BE2C (cell line): ENCODE results near the gene SPATS2.

ENCODE experiments used
- DNase-seq: peaks from one replicate; pipeline ENCODE4 v3.0.0-alpha.2; 2020
- H3K27me3 ChIP-seq: fragments of 250-450 bp; sonication (Bioruptor Pico); 2 replicates; pipeline ENCODE4 v1.5.1; 2020; ENCODE audit warnings: mild to moderate bottlenecking
- H3K36me3 ChIP-seq: fragments of 250-450 bp; sonication (Bioruptor Pico); 2 replicates; pipeline ENCODE4 v1.5.1; 2020; ENCODE audit warnings: mild to moderate bottlenecking
- H3K4me1 ChIP-seq: fragments of 250-450 bp; sonication (Bioruptor Pico); 2 replicates; pipeline ENCODE4 v1.5.1; 2020
- H3K4me3 ChIP-seq: 2 replicates; pipeline ENCODE4 v1.5.1; 2011; ENCODE audit warnings: low read depth, low read length
- H3K9me3 ChIP-seq: fragments of 250-450 bp; sonication (Bioruptor Pico); 2 replicates; pipeline ENCODE4 v1.5.1; 2020
- CTCF ChIP-seq: IDR thresholded peaks from 2 replicates; pipeline ENCODE4 v1.5.1; 2012; ENCODE audit warnings: mild to moderate bottlenecking, low read depth, low read length

SPATS2 gene

GRCh38 chr12:49344486-49345050 is 22.7 kb upstream of the SPATS2 start:
- peaks cover 20% of the 10 kb centered on the region for H3K27me3 ChIP-seq
- no peaks in the 10 kb centered on the region for H3K9me3 ChIP-seq
- peak overlapping the region; percentile 58 for H3K4me3 ChIP-seq
- TF ChIP-seq CTCF = no peak
- H3K4me1 ChIP-seq = peaks cover 12% of the 10 kb centered on the region
- no peak for DNase-seq
- H3K36me3 ChIP-seq = no peaks in the 10 kb centered on the region

- no peaks in the 10 kb centered on the region for H3K9me3 ChIP-seq
- H3K27me3 ChIP-seq = peaks cover 20% of the 10 kb centered on the region
- TF ChIP-seq CTCF = no peak
- peaks cover 8% of the 10 kb centered on the region for H3K4me1 ChIP-seq
- DNase-seq = peak; percentile 91
- no peaks in the 10 kb centered on the region for H3K36me3 ChIP-seq
- H3K4me3 ChIP-seq = peak overlapping the region; percentile 58
Measured at GRCh38 chr12:49345051-49345824, 22.0 kb upstream of the SPATS2 start.

GRCh38 chr12:49345825-49346658 is 21.2 kb upstream of the SPATS2 start:
- H3K4me3 ChIP-seq = peak overlapping the region; percentile 58
- no peaks in the 10 kb centered on the region for H3K36me3 ChIP-seq
- H3K9me3 ChIP-seq = no peaks in the 10 kb centered on the region
- H3K4me1 ChIP-seq = peaks cover 8% of the 10 kb centered on the region
- no peak for TF ChIP-seq CTCF
- peaks cover 20% of the 10 kb centered on the region for H3K27me3 ChIP-seq
- DNase-seq = no peak

- H3K27me3 ChIP-seq = peaks cover 20% of the 10 kb centered on the region
- no peaks in the 10 kb centered on the region for H3K36me3 ChIP-seq
- no peaks in the 10 kb centered on the region for H3K9me3 ChIP-seq
- DNase-seq = peak; percentile 52
- H3K4me1 ChIP-seq = peaks cover 8% of the 10 kb centered on the region
- H3K4me3 ChIP-seq = peak within 1 kb of the TSS; percentile 58
- no peak for TF ChIP-seq CTCF
Measured at GRCh38 chr12:49346659-49347310, 20.5 kb upstream of the SPATS2 start, which contains the start of gene DNAJC22. Gene DNAJC22 (plus strand): TSS chr12:49346888. CDS start chr12:49348873, 1,985 bp downstream.

- peak; percentile 89 for DNase-seq
- H3K4me1 ChIP-seq = peaks cover 8% of the 10 kb centered on the region
- peaks cover 18% of the 10 kb centered on the region for H3K27me3 ChIP-seq
- H3K4me3 ChIP-seq = peak overlapping the region; percentile 58
- no peaks in the 10 kb centered on the region for H3K36me3 ChIP-seq
- no peaks in the 10 kb centered on the region for H3K9me3 ChIP-seq
- peak; percentile 92 for TF ChIP-seq CTCF
Measured at GRCh38 chr12:49347311-49348193, 19.7 kb upstream of the SPATS2 start.
